ENCODE data around the gene CCL1.

CCL1 gene

DNA sequence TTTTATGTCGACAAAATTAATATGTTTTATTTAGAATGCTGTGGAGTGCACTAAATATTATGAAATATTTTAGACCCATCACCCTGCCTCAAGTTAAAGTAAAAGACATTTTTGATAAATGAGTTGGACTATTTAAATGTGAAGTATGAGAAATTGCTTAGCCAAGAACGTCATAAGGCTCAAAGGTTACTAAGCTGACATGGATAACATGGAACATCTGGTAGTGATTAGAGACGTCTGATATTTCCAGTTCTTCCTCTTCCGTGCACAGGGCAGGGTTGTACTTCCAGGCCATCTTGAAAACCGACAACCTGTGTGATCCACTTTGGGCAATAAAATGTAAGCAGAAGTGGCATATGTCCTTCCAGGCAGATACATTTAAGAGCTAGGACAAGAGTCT is 51.0 kb downstream of the CCL1 start (continued):
- no peak for TF ChIP-seq ZNF768 (tag by site-specific recombination; IDR thresholded peaks at IDR 0.05)
- TF ChIP-seq ZSCAN23 (tag by site-specific recombination; IDR thresholded peaks at IDR 0.05): no peak
- TF ChIP-seq GLI2 (tag by site-specific recombination; IDR thresholded peaks at IDR 0.05; ENCODE audit: borderline replicate concordance, low read depth): no peak
- no peak for TF ChIP-seq ZNF473 (tag by site-specific recombination; IDR thresholded peaks at IDR 0.05)
- TF ChIP-seq, protein P1, sequence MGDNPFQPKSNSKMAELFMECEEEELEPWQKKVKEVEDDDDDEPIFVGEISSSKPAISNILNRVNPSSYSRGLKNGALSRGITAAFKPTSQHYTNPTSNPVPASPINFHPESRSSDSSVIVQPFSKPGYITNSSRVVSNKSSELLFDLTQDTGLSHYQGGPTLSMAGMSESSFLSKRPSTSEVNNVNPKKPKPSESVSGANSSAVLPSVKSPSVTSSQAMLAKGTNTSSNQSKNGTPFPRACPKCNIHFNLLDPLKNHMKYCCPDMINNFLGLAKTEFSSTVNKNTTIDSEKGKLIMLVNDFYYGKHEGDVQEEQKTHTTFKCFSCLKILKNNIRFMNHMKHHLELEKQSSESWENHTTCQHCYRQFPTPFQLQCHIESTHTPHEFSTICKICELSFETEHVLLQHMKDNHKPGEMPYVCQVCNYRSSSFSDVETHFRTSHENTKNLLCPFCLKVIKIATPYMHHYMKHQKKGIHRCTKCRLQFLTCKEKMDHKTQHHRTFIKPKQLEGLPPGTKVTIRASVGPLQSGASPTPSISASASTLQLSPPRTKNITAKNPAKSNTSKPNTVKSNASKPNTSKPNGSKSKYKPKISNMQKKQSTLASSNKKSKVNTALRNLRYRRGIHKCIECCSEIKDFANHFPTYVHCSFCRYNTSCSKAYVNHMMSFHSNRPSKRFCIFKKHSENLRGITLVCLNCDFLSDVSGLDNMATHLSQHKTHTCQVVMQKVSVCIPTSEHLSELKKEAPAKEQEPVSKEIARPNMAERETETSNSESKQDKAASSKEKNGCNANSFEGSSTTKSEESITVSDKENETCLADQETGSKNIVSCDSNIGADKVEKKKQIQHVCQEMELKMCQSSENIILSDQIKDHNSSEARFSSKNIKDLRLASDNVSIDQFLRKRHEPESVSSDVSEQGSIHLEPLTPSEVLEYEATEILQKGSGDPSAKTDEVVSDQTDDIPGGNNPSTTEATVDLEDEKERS (tag by site-specific recombination; IDR thresholded peaks at IDR 0.05): no peak
- TF ChIP-seq ZFP41 (tag by site-specific recombination; IDR thresholded peaks at IDR 0.05; ENCODE audit: borderline replicate concordance): no peak

DNA sequence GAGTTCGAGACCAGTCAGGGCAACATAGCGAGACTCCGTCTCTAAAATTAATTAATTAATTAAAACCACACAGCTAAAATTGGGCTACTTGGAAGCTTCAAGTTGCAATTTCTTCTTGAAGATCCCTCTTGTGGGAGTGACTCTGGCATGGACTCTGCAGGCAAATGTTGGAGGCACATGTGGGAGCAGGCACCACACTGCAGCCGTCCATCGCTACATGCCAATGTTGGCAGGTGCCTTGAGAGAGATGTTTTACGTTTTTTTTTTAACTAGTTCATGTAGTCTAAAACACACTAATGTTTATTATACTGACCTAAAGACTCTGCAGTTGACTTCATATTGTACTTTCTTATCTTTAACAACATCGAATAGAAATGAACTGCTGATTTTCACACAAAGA is 51.7 kb downstream of the CCL1 start:
- Histone ChIP-seq H3K9me3 (ENCODE audit: control insufficient read depth, insufficient read depth, low read depth, low read length) (no peaks in the 10 kb centered on the region), H3K27ac (ENCODE audit: extremely low read depth, low read depth, low read length) (no peak overlapping the region), H3K4me1 (ENCODE audit: control insufficient read depth, insufficient read depth, low read length) (no peaks in the 10 kb centered on the region), H3K4me3 (ENCODE audit: low read depth, low read length) (no peak overlapping the region), H3K36me3 (ENCODE audit: control insufficient read depth in 2 of 2, insufficient read depth in 1 of 2, low read length in 2 of 2) (no peaks in the 10 kb centered on the region)
- TF ChIP-seq, protein P2, sequence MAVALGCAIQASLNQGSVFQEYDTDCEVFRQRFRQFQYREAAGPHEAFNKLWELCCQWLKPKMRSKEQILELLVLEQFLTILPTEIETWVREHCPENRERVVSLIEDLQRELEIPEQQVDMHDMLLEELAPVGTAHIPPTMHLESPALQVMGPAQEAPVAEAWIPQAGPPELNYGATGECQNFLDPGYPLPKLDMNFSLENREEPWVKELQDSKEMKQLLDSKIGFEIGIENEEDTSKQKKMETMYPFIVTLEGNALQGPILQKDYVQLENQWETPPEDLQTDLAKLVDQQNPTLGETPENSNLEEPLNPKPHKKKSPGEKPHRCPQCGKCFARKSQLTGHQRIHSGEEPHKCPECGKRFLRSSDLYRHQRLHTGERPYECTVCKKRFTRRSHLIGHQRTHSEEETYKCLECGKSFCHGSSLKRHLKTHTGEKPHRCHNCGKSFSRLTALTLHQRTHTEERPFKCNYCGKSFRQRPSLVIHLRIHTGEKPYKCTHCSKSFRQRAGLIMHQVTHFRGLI (tag by site-specific recombination; IDR thresholded peaks at IDR 0.05): no peak
- no peak for TF ChIP-seq GLI4 (tag by site-specific recombination; IDR thresholded peaks at IDR 0.05)
- no peak for TF ChIP-seq ZNF560 (tag by site-specific recombination; IDR thresholded peaks at IDR 0.05; ENCODE audit: borderline replicate concordance)
- CTCF ChIA-PET: interaction anchor here (1.4 to 15.4 kb wide), 4 partner anchors 11 to 110 kb away, joined by 3 to 206 read pairs (median 8); partner anchors contain the start of gene CCL1
- POLR2A ChIA-PET: no interaction called here

Data from HEK293 (cell line).